ENCODE measurements around the gene CD300H. TPM values are rescaled to one million over a fixed set of nuclear protein-coding genes. Genes with fewer than 3 reads are reported as not detected.

CD300H gene
- total RNA-seq, 1 donor from 2014 or later, result not detected

DNA sequence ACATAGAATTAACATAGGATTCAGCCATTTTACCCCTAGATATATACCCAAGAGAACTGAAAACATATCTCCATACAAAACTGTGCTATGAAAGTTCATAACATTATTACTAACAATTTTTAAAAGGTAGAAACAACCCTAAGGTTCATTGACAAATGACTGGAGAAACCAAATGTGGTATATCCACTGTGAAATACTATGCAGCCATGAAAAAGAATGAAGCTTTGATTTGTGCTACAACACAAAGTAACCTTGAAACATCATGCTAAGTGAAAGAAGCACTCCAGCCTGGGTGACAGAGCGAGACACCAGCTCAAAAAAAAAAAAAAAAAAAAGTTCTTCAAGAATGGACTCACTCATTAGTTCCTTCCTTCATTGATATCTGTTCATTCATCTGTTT, 24.2 kb upstream of the CD300H start:
- no peaks in the 10 kb centered on the region for H3K36me3 Mint-ChIP-seq (ENCODE audit: low read depth)
- no peak overlapping the region for H3K27ac Mint-ChIP-seq (ENCODE audit: unreplicated experiment)

DNA sequence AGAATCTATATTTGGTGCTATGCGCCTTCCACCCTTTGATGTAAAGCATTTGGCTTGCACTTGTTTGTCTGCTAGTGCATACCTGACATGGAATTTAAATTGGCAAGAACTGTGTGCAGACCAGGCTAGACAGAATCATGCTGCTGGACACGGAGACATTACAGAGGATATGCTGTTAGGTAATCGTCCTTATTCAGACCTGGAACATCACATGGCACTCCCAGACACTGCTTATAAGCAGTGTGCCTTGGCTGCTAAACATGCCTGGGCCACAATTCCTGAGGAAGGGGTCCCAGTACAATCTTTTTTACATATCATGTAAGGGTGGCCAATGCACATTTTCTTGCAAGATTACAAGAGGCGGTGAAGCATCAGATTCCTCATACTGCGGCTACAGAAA, 18.4 kb upstream of the CD300H start:
- H3K36me3 Mint-ChIP-seq (ENCODE audit: low read depth), result peaks cover 1% of the 10 kb centered on the region
- DNase-seq (ENCODE audit: low spot score), result peak; percentile 5
- peaks cover 30% of the 10 kb centered on the region for H3K27me3 Mint-ChIP-seq (ENCODE audit: low read depth)
- H3K4me1 Mint-ChIP-seq (ENCODE audit: low read depth), result no peaks in the 10 kb centered on the region
- H3K9me3 Mint-ChIP-seq (ENCODE audit: low read depth), result peaks cover 23% of the 10 kb centered on the region
- no peak overlapping the region for H3K4me3 Mint-ChIP-seq (ENCODE audit: unreplicated experiment)
- no peak overlapping the region for H3K27ac Mint-ChIP-seq (ENCODE audit: unreplicated experiment)
- TF ChIP-seq, protein P1, sequence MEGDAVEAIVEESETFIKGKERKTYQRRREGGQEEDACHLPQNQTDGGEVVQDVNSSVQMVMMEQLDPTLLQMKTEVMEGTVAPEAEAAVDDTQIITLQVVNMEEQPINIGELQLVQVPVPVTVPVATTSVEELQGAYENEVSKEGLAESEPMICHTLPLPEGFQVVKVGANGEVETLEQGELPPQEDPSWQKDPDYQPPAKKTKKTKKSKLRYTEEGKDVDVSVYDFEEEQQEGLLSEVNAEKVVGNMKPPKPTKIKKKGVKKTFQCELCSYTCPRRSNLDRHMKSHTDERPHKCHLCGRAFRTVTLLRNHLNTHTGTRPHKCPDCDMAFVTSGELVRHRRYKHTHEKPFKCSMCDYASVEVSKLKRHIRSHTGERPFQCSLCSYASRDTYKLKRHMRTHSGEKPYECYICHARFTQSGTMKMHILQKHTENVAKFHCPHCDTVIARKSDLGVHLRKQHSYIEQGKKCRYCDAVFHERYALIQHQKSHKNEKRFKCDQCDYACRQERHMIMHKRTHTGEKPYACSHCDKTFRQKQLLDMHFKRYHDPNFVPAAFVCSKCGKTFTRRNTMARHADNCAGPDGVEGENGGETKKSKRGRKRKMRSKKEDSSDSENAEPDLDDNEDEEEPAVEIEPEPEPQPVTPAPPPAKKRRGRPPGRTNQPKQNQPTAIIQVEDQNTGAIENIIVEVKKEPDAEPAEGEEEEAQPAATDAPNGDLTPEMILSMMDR (IDR thresholded peaks at IDR 0.05), result no peak

More for the DNA sequence above, 24.2 kb upstream of the CD300H start:
- TF ChIP-seq, protein P1 (IDR thresholded peaks at IDR 0.05), result no peak
- Mint-ChIP-seq H3K27me3 (ENCODE audit: low read depth) (peaks cover 36% of the 10 kb centered on the region), H3K9me3 (ENCODE audit: low read depth) (peaks cover 10% of the 10 kb centered on the region), H3K4me3 (ENCODE audit: unreplicated experiment) (no peak overlapping the region), H3K4me1 (ENCODE audit: low read depth) (peaks cover 9% of the 10 kb centered on the region)
- DNase-seq (ENCODE audit: low spot score), result no peak

DNA sequence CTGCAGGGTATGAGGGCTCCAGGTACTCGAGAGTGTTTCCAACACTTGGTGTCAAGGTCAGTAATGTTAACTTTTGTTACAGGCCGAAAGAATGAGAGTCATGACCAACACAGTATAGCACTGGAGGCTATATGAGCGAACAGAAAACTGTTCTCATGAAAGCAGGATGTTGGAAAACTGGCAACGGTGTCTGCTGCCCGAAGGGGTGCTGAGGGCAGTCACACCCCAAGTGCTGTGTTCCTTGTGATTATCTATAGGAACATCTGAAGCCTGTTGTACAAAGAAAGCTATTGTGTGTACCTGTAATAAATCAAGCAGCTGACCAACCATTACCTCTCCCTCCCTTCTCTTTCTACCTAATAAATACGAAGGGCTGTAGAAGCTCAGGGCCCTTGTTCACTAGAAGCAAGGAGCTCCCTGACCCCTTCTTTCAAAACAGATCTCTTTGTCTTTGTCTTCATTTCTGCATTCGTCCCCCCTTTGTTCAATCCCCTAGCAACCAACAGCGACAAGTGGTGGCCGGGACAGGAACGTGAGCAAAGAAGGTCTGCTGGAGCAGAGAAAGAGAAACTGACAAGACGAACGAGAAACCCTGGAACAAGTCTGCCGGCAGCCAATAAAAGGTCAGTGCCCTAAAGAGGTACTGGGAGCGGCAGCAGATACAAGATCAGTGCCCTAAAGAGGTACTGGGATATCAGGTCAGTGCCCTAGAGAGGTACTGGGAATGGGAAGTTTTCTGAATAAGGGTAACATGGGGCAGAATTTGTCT, 17.2 kb upstream of the CD300H start:
- DNase-seq (ENCODE audit: low spot score), result peak; percentile 32
- peaks cover 28% of the 10 kb centered on the region for H3K27me3 Mint-ChIP-seq (ENCODE audit: low read depth)
- H3K36me3 Mint-ChIP-seq (ENCODE audit: low read depth), result peaks cover 1% of the 10 kb centered on the region
- H3K4me3 Mint-ChIP-seq (ENCODE audit: unreplicated experiment), result no peak overlapping the region
- peaks cover 23% of the 10 kb centered on the region for H3K9me3 Mint-ChIP-seq (ENCODE audit: low read depth)
- no peaks in the 10 kb centered on the region for H3K4me1 Mint-ChIP-seq (ENCODE audit: low read depth)
- TF ChIP-seq, protein P1 (IDR thresholded peaks at IDR 0.05), result no peak
- H3K27ac Mint-ChIP-seq (ENCODE audit: unreplicated experiment), result no peak overlapping the region

DNA sequence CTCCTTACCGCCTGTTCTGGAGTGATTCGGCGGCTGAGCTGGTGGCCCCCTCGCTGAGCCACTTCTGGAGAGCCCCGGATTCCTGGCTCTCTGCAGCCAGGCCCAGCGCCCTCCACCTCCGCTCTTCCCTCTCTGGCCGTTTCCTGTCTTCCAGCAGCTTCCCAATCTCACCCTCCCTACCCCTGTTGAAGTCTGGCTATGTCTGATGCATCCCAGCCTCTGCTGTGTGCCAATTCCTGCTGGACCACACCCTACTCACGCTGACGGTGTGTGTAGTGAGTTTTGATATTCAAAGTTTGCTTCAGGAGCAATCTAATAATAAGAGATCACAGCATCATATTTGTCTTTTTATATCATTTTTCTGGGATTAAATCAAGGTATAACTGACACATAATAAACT, 15.3 kb upstream of the CD300H start:
- Mint-ChIP-seq H3K9me3 (ENCODE audit: low read depth) (peaks cover 13% of the 10 kb centered on the region), H3K27ac (ENCODE audit: unreplicated experiment) (no peak overlapping the region), H3K4me1 (ENCODE audit: low read depth) (no peaks in the 10 kb centered on the region), H3K36me3 (ENCODE audit: low read depth) (peaks cover 1% of the 10 kb centered on the region), H3K4me3 (ENCODE audit: unreplicated experiment) (no peak overlapping the region), H3K27me3 (ENCODE audit: low read depth) (peaks cover 14% of the 10 kb centered on the region)
- TF ChIP-seq, protein P1 (IDR thresholded peaks at IDR 0.05), result no peak
- DNase-seq (ENCODE audit: low spot score), result peak; percentile 39

DNA sequence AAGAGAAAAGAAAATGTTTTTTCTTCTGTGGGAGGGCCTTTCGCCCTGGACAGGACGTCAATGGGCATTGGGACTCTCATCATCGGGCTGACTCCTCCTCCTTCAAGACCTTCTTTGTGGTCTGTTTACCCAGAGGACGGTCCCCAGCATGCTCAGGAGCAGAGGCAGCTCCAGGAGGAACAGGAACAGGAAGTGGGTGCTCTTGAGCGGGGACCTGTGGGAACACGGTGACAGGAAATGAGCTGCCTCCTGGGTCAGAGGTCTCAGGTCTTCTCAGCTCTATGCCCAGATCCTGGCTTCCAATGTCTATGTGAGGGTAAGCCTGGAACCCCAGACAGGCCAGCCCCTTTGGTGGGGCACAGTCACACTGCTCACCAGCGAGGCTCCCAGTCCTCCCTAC, 12.6 kb upstream of the CD300H start:
- TF ChIP-seq, protein P1 (IDR thresholded peaks at IDR 0.05), result no peak
- no peak for DNase-seq (ENCODE audit: low spot score)
- H3K4me3 Mint-ChIP-seq (ENCODE audit: unreplicated experiment), result no peak overlapping the region
- peaks cover 15% of the 10 kb centered on the region for H3K27me3 Mint-ChIP-seq (ENCODE audit: low read depth)
- peaks cover 1% of the 10 kb centered on the region for H3K36me3 Mint-ChIP-seq (ENCODE audit: low read depth)
- no peak overlapping the region for H3K27ac Mint-ChIP-seq (ENCODE audit: unreplicated experiment)
- H3K4me1 Mint-ChIP-seq (ENCODE audit: low read depth), result no peaks in the 10 kb centered on the region
- peaks cover 9% of the 10 kb centered on the region for H3K9me3 Mint-ChIP-seq (ENCODE audit: low read depth)
